RWPE1 (cell line): Measurements from ENCODE around the gene ERVH48-1.
"Not testable (repeated sequence)": the region's sequence is repeated elsewhere in the genome, so short reads cannot be mapped to it uniquely, and the experiment has no call there.

ENCODE experiments used
- CTCF ChIA-PET: fragments of 350-600 bp; sonication (Branson Sonifier 250); formaldehyde crosslinking; extraction: SDS; loops from one replicate; lab custom pipeline; 2021; lab: Yijun Ruan, JAX
- POLR2A ChIA-PET: fragments of 400-600 bp; formaldehyde crosslinking; extraction: SDS; loops from one replicate; lab custom pipeline; 2020; ENCODE audit warnings: antibody characterized with exemption; ENCODE audit not compliant: low non-redundant PET; lab: Yijun Ruan, JAX
- DNase-seq: peaks from one replicate; pipeline ENCODE4 v3.0.0; 2012; ENCODE audit warnings: low spot score
- H3K27ac ChIP-seq: fragments of 450-650 bp; 2 replicates; pipeline ENCODE4 v1.5.1; 2017
- TF ChIP-seq, protein P1 (sequence below): fragments of 450-650 bp; conservative IDR thresholded peaks from 2 replicates; pipeline ENCODE4 v1.5.1; 2017; ENCODE audit warnings: low read depth, mild to moderate bottlenecking

ERVH48-1 gene

DNA sequence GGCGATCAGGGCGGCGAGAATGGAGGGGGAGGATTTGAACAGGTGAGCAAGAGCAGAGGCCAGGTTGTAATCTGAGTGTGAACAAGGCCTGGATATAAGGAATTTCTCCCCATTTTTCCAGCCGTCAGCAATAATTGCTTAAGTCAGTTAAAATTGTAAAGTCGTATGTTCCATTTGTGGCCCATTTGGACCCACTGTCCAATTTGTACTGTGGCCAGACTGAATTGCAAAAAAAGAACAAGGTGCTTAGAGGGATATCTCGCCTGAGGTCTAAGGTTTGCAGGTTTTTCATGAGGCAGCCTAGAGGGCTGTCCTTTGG, 1.0 kb downstream of the ERVH48-1 start:
- DNase-seq: no peak
- TF ChIP-seq, protein P1, sequence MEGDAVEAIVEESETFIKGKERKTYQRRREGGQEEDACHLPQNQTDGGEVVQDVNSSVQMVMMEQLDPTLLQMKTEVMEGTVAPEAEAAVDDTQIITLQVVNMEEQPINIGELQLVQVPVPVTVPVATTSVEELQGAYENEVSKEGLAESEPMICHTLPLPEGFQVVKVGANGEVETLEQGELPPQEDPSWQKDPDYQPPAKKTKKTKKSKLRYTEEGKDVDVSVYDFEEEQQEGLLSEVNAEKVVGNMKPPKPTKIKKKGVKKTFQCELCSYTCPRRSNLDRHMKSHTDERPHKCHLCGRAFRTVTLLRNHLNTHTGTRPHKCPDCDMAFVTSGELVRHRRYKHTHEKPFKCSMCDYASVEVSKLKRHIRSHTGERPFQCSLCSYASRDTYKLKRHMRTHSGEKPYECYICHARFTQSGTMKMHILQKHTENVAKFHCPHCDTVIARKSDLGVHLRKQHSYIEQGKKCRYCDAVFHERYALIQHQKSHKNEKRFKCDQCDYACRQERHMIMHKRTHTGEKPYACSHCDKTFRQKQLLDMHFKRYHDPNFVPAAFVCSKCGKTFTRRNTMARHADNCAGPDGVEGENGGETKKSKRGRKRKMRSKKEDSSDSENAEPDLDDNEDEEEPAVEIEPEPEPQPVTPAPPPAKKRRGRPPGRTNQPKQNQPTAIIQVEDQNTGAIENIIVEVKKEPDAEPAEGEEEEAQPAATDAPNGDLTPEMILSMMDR: no peak
- H3K27ac ChIP-seq: peak overlapping the region; percentile 75
- ChIA-PET POLR2A (no interaction called here), CTCF (no interaction called here)

DNA sequence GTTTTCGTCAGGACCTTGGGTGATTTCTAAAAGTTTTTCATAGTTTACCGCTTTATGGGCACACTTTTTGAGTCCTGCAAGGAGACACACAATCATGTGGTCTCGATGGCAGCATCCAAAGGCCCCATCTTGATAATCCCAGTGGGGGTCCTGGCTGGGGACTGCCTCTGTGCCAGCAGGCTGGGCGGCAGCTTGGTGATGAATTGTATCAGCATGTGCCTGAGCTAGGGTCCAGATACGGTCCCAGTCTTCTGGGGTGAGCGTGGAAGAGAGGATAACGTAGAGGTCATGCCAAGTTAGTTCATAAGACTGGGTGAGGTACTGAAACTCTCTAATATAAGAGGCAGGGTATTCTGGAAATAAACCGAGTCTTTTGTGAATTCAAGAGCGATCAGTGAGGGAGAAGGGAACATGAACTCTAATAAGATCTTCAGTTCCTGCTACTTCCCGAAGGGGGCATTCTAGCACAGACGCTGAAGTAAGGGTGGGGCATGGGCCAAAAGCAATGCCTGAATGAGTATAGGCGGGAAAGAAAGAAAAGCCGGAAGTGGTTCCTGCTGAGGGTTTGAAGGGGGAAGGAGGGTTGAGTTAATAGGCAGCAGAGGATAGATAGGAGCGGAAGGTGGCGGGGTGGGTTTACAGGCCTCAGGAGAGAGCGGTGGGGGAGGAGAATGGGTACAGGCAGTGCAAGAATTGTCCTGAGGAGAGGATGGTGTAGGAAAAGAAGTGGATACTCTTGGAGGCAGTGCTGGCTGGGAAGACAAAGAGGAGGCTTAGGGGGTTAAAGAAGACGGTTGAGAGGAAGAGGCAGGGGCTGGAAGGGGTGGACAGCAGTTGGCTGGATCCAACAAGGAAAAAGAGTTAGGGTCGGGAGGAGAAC, 1.6 kb downstream of the ERVH48-1 start:
- peak; percentile 84 for DNase-seq
- ChIA-PET POLR2A (no interaction called here), CTCF (interaction anchor here (0.6 kb wide), 1 partner anchor 32 kb away, joined by 3 read pairs; no protein-coding TSS in a partner anchor)
- TF ChIP-seq, protein P1: peak; percentile 87
- H3K27ac ChIP-seq: peak overlapping the region; percentile 75

DNA sequence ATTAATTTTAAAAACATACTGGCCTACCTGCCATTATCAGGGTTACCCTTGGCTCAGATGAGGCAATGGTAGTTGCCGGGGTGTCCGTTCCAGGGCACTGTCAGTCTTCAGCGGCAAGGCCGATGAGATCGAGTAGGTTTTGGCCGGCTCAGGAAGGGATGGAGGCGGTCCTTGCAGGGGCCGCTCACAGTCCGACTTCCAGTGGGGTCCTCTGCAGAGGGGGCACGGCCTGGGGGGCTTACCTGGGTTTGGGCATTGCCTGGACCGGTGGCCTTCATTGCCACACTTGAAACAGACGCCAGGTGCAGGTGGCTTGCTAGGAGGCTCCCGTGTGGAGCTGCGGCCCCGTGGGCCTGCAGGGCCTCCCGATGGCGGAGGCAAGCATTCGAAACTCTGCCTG, 2.5 kb downstream of the ERVH48-1 start:
- no peak overlapping the region for H3K27ac ChIP-seq
- ChIA-PET POLR2A (no interaction called here), CTCF (no interaction called here)
- no peak for DNase-seq
- TF ChIP-seq, protein P1: no peak

DNA sequence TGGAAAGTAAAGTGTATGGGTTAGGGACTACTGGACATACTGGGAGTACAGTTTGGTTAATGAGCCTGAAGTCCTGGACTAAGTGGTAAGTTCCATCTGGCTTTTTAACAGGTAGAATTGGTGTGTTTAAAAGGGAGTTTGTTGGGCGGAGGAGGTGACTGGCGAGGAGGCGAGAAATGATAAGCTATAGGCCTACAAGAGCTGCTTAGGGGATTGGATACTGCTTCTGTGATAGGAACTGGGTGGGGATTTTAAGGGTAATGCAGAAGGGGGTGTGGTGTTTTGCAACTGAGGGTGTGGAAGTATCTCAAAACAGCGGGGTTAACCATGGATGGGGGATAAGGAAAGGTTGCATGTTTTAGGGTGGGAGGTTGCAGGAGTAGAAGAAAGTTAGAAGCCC, 3.5 kb downstream of the ERVH48-1 start:
- TF ChIP-seq, protein P1: no peak
- no peak for DNase-seq
- no peak overlapping the region for H3K27ac ChIP-seq
- ChIA-PET CTCF (no interaction called here), POLR2A (no interaction called here)

DNA sequence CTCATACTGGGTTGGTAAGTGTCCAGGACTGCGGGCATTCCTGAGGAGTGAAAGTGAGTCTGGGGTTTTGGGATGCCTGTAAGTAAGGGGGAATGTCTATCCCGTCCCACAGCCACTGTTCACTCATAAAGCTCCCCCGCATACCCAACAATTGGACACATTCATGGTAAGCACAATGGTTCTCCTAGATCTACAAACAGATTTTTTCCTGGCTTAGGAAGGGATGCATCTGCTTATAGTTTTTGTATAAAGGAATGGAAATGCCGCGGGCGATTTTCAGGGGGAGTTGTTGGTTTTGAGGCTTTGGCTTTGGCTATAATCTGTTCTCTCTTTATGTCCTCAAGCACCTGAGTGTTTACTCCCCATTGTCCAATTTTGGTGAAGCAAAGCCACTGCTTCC, 7.1 kb downstream of the ERVH48-1 start:
- POLR2A ChIA-PET: no interaction called here
- no peak overlapping the region for H3K27ac ChIP-seq
- no peak for DNase-seq
- CTCF ChIA-PET: no interaction called here
- TF ChIP-seq, protein P1: no peak

DNA sequence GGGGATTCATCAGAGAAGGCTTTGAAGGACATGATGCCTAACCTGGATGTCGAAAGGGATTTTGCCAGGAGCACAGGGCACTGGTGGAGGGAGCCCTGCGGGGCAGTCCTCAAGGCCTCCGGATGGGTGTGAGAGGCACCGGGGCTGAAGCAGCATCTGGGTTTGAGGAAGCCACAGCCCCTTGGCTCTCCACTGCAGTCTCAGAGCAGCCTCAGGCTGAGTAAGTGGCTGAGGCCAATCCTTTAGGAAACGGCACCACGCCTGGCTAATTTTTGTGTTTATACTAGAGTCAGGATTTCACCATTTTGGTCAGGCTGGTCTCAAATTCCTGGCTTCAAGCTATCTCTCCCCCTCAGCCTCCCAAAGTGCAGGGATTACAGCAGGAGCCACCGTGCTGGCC, 12.0 kb downstream of the ERVH48-1 start:
- ChIA-PET POLR2A (no interaction called here), CTCF (no interaction called here)
- no peak for DNase-seq
- H3K27ac ChIP-seq: peak overlapping the region; percentile 31
- TF ChIP-seq, protein P1: no peak

DNA sequence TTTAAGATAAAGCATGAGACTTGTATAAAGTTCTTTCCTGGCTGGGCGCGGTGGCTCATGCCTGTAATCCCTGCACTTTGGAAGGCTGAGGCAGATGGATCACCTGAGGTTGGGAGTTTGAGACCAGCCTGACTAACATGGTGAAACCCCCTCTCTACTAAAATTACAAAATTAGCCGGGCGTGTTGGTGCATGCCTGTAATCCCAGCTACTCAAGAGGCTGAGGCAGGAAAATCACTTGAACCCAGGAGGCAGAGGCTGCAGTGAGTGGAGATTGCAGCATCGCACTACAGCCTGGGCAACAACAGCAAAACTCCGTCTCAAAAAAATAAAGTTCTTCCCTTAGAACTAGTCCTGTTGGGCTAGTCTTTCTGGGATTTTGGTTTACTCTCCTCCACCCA, 13.5 kb downstream of the ERVH48-1 start:
- DNase-seq, POLR2A ChIA-PET: not testable (repeated sequence)
- H3K27ac ChIP-seq: peak overlapping the region; percentile 45
- CTCF ChIA-PET: interaction anchor here (0.7 kb wide), 1 partner anchor 289 kb away, joined by 3 read pairs; no protein-coding TSS in a partner anchor

DNA sequence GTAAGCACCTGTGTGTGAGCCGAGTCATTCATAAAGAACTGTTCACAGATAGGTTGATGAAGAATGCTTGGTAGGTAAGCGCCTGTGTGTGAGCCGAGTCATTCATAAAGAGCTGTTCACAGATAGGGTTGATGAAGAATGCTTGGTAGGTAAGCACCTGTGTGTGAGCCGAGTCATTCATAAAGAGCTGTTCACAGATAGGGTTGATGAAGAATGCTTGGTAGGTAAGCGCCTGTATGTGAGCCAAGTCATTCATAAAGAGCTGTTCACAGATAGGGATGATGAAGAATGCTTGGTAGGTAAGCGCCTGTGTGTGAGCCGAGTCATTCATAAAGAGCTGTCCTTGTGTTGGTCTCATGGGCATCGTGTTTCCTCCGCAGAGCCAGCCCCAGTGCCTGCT, 16.9 kb downstream of the ERVH48-1 start:
- POLR2A ChIA-PET, CTCF ChIA-PET, H3K27ac ChIP-seq, DNase-seq: not testable (repeated sequence)
